EH (cell line): ENCODE data around the gene PALLD.
"Not testable (repeated sequence)": the region's sequence is repeated elsewhere in the genome, so short reads cannot be mapped to it uniquely, and the experiment has no call there.

Experiments
- DNase-seq: peaks from one replicate; pipeline ENCODE4 v3.0.0-alpha.2; 2015; ENCODE audit warnings: low read depth

PALLD gene

DNA sequence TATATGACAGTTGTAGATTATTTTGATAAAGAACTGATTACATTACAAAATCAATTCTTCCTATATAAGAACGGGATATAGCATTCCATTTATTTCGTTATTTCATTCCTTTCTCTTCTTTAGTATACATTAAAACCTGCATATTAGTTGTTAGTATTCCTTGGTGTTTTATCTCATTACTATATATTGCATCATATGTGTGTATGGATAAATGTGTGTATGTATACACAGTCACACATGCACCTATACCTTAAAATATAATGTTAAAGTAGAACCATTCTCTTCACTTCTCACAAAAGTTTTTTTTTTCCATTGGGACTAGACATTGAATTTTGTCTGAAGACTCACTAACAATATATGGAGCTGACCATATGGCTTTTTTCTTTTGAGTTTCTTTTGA lies 5.3 kb upstream of the PALLD start:
- no peak for DNase-seq

- no peak for DNase-seq
Measured at GRCh38 chr4:168498251-168498650, 1.4 kb downstream of the PALLD start.

GRCh38 chr4:168499241-168499640 lies 2.4 kb downstream of the PALLD start:
- DNase-seq = no peak

- DNase-seq = no peak
Measured at GRCh38 chr4:168501407-168501806, 4.6 kb downstream of the PALLD start.

- DNase-seq = no peak
Measured at GRCh38 chr4:168502861-168503260, 6.0 kb downstream of the PALLD start.

- no peak for DNase-seq
Measured at GRCh38 chr4:168503652-168504362, 7.0 kb downstream of the PALLD start.

- DNase-seq = no peak
Measured at GRCh38 chr4:168504526-168504925, 7.7 kb downstream of the PALLD start.

DNA sequence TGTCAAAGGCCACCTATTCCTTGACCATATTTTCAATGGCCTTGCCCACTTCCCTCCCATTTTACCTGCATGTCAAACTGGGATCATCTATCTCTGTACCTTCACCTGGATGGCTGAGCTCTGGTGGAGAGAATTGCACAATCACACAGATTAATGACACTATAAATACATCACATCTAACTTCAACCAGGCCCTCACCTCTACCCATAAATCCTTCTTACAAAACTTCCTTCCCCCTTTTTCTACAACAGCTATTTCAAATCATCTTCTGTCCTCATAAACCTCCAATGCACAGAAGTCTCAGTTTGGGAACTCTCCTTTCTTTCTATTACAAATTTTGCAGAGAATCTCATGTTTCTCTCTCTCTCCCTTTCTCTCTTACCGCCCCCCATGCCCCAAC lies 9.2 kb downstream of the PALLD start:
- no peak for DNase-seq

DNA sequence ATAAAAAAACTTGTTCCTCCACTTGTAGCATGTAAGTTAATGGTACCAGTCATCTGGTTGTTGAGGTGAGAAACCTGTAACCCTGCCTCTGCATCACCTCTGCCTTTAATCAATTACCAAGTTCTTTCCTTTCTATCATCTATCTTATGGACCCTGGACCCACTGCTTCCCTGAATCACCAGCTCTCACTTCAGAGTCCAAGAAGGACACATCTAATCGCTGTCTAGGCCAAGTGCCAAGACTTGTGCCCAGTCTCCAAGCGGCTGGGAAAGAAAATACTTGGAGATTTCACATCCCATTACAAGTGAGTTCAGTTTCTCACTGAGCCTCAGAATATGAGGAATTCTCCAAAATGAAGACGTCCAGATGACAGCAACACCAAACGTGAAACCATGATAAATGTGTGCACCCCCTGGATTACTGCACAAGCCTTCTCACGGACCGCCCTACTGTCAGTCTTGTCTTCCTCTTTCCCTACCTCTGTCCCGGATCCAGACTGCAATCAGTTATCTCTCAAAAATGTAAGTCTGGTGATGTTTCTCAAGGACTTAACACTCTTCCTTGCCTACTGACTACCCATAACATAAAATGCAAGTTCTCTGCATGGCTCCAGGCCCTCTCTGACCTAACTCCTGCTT lies 10.4 kb downstream of the PALLD start:
- no peak for DNase-seq

DNA sequence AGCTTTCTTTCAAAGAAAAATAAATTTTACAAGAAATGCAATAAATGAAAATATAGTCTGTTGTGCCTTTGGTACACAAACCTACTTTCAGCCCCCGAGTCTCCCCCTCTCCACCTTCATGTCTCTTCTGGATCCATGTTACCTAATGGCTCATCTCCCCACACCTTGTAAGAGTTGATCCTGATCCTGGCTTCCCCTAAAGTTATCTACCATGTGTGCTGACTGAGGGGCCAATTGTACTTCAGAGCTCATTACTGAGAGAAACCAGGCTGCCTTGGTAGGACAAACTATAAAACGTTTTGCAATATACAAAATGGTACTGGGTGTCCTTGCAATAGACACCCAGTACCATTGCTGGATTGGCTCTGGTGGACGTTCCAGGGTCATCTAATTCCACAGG lies 11.8 kb downstream of the PALLD start:
- no peak for DNase-seq

DNA sequence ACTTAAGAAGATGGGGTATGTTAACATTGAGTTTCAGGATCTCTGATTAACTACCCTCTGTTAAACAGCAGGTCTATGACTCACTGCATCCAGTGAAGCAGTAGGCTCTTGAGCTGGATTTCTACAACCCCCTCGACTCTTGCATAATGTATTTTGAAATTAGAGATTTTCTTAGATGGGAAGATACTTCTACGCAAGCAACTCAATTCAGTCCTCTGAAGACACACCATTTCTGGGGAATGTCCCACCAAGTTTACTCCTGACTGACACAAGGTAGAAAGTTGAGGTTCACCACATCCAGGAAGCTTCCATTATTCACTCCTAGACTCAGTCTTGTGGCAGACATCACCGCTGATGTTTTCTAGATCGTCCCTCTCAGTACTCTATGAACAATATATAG lies 12.9 kb downstream of the PALLD start:
- DNase-seq = peak; percentile 16

DNA sequence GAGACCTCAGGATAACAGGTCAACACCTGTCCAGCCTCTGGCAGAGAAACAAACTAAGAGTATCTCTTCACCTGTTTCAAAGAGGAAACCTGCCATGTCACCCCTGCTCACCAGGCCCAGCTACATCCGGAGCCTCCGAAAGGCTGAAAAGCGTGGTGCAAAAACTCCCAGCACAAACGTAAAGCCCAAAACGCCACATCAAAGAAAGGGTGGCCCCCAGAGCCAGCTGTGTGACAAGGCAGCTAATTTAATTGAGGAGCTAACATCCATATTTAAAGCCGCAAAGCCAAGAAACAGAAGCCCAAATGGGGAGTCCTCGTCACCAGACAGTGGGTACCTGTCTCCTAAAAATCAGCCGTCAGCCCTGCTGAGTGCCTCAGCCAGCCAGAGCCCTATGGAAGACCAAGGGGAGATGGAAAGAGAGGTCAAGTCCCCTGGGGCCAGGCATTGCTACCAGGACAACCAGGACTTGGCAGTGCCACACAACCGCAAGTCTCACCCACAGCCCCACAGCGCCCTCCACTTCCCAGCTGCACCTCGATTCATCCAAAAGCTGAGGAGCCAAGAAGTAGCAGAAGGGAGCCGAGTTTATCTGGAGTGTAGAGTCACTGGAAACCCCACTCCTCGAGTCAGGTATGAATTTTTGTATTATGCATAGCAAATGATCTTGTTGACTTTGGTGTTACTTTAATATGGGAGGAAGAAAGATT lies 15.1 kb downstream of the PALLD start:
- no peak for DNase-seq

DNA sequence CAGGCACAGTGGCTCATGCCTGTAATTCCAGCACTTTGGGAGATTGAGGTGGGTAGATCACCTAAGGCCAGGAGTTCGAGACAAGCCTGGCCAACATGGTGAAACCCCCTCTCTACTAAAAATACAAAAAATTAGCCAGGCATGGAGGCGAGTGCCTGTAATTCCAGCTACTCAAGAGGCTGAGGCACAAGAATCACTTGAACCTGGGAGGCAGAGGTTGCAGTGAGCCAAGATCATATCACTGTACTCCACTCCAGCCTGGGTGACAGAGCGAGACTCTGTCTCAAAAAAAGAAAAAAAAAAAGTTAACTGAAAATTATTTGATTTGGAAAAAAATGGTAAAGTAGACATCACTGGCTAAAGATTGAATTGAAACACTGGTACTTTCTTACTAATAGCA lies 17.0 kb downstream of the PALLD start:
- not testable (repeated sequence) for DNase-seq

DNA sequence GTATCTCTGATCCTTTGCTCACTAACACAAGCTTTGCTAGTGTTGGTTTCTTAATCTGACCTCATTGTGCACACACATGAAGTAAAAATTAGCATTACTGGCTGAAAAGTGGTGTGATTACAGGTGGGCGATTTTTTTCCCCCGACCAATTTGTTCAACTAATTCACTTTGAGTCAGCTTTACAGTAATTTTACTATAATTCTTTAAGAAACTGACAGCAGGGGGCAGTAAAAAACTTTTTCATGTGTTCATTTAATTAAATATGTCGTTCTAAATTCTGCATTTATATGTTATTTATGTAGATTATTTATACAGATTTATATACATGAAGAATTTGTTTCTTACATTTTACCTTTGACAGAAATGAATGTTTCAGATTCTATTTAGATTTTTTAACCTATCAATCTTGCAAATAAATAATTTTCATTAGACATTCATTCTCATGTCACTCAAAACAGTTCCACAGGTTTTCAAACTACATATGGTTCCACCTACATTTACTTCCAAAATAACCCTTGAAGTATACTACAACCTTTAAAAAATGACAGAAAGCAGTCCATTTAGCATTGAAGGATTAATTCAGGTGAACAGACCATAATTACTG lies 17.5 kb downstream of the PALLD start:
- peak; percentile 54 for DNase-seq

- DNase-seq = no peak
Measured at GRCh38 chr4:168515222-168516011, 18.6 kb downstream of the PALLD start.

GRCh38 chr4:168516841-168517240 lies 20.0 kb downstream of the PALLD start:
- DNase-seq = no peak

- DNase-seq = no peak
Measured at GRCh38 chr4:168519576-168519975, 22.7 kb downstream of the PALLD start.

DNA sequence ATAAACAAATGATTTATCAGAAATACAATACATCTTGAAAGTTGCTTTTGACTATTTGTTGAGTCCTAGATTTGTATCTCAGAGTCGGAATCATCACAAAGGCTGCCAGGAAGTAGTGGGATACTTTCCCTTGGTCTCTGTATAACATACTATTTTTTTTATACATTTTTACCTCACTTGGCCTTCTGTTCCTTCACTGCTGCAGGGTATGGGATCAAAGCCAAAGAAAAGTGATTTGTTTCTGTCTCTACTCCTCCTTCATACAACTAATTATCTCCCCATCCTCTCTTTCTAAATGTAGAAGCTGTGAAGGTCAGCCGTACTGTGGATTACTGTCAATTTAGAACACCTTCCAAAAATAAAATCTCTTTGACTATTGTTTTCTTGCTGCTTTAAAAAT lies 24.9 kb downstream of the PALLD start:
- peak; percentile 32 for DNase-seq

DNA sequence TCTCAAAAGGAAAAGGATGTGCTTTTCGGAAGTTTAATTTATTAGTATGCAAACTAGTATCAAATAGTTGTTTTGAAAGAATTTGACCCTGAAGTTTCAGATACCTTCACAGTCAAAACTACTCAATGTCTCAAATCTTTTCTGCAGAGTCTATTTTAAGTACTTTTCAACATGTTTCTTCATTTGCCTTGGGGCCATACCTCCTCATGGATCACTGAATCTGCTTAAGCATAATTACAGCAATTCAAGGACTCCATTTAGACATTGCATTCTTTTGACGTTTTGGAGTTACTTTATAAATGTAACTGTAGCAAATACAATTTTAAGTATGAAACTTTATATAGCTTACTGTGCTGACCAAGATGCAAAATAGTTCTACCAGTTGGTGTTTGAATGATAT lies 25.5 kb downstream of the PALLD start:
- peak; percentile 63 for DNase-seq

DNA sequence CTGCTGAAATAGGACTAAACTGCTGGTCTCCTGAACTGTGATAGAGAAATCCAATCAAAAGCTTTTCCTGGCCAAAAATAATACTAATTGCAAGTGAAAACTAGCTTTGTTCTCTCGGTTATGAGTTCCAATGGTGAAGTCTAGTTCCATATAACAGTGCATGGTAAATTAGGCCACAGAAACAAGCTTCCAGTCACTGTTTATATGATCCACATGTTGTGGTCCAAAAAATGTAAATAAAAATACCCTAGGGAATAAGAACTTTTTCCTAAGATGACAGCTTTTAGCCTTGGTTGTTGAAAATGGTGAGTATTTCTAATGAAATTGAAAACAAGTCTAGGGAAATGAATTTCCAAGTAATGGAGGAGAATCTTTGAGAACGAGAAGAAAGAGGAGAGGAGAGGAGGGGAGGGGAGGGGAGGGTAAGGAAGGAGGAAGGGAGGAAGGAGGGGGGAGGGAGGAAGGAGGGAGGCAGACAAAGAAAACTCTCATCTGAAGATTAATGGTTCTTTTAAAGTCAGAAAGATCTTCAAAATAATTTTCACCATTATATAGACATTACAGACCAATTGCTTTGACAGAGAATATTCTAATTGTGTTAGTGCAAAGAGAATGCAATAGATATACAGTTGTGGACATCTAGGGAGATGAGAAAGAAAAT lies 26.1 kb downstream of the PALLD start:
- no peak for DNase-seq

GRCh38 chr4:168524006-168524405 lies 27.2 kb downstream of the PALLD start:
- DNase-seq = peak; percentile 82

DNA sequence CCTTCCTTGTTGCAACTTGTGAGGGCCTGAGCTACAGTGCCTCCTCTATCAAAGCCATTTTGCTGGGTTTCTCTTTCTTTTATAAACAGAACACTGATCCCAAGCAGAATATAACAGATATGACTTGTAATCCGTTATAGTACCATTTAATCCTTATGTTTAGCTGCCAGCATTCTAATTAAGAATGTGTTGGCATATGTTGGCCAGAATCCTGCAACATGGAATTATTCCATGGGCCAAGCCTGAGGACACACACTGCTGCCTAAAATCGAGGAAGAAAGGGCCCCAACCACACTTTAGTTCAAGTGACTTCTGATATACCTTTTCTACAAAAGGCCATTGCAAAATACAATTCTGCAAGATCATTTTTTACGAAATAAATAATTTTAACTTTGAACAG lies 28.0 kb downstream of the PALLD start:
- DNase-seq = no peak
